ENCODE results near the gene WRNIP1.

Gene WRNIP1

DNA sequence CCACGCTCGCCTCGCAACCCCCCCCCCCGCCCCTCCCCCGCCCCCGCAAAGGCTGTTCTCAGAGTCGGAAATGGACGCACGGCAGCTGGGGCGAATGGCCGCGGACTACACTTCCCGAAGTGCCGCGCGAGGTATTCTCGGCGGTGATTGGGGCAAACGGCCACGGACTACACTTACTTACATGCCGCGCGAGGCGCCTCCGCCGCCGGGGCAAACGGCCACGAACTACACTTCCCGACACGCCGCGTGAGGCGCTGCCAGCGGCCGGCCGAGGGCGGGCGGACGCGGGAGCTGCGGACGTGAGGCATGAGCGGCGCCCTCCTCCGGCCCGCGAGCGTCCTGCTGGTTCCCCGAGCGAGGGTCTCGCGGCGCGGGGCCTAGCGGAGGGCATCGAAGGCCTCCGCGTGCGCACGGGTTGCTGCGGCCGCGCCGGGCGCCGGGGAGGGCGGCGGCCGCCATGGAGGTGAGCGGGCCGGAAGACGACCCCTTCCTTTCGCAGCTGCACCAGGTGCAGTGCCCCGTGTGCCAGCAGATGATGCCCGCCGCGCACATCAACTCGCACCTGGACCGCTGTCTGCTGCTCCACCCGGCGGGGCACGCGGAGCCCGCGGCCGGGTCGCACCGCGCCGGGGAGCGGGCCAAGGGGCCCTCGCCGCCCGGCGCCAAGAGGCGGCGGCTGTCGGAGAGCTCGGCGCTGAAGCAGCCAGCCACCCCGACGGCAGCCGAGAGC lies at the start of gene WRNIP1:
Gene WRNIP1, plus strand, starts transcription at position 228 of the 730 bp plus-strand sequence. Its CDS starts 230 bp downstream, at position 458.
- peak; percentile 96 for DNase-seq

DNA sequence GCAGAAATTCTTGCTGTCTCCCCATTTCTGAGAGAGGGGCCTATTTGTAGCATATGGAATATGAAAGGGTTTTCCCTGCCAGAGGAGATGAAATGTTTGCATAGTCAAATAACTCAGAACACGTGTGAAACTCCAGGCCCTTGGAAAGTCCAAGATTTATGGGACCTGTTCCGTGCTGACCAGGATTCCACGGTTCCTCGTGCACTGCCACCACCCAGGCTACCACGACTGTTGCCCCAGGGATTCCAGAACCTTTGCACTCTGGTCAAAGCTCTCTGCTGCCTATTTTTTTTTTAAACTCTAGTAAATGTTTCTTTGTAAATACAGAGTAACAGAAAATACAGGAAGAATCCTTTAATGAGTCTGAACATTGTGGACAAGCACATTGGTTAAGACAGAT lies 49.5 kb upstream of the WRNIP1 start:
- DNase-seq: no peak

- DNase-seq: no peak
These were observed 48.1 kb upstream of the WRNIP1 start for GRCh38 chr6:2716936-2717700.

DNA sequence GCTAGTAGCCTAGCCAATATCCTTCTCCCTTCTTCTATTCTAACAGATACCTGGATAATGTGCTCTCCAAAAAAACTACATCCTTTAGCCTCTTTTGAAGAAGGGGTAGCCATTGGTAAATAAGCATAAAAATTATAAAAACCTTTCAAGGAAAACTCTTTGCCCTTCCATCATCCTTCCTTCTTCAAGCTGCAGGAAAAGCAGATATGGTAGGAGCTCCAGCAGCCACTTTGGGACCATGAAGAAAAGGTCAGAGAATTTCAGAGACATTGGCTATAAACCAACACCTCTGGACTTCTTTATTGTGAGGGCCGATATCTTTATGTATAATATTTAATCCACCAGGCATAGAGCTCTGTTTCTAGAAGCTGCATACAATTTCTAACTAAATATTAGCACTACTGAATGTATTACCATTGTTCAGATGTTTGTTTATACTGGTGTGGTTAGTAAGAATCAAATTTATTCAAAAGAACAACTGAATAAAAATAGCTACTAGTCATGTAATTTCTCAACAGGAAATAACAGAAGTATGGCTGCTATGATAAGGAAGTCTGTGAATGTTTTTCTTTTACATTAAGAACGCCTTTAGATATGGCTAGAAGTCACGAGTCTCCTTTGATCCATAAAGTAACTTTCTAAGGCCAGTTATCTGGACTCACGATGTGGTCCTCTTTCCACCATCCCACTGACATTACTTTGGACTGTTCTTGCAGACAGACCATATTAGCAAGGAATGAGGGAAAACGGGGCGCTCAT lies 46.7 kb upstream of the WRNIP1 start:
- DNase-seq: no peak

- no peak for DNase-seq
These were observed 46.1 kb upstream of the WRNIP1 start for GRCh38 chr6:2719093-2719455.

GRCh38 chr6:2721219-2721618 lies 44.0 kb upstream of the WRNIP1 start:
- DNase-seq: no peak

GRCh38 chr6:2725364-2725988 lies 39.7 kb upstream of the WRNIP1 start:
- DNase-seq: no peak

GRCh38 chr6:2725999-2726567 lies 39.1 kb upstream of the WRNIP1 start:
- no peak for DNase-seq

DNA sequence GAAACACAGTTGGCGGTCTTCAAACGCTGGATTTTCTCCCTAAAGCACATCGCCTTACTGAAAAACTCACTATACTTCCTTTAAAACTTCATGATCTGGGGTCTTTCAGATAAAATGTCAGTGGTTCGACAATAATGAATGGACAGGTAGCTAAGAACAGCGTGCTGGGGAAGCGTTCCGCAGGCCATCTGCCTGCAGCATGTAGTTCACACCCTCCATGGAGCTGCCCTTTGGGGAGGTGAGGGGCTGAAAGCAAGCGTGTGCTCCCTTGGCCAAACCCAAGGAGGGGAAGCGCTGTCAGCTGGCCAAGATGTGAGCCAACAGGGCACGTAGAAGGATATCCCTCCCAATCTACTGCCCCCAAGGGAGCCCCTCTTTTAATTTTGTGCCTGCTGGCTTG lies 35.3 kb upstream of the WRNIP1 start:
- no peak for DNase-seq

DNA sequence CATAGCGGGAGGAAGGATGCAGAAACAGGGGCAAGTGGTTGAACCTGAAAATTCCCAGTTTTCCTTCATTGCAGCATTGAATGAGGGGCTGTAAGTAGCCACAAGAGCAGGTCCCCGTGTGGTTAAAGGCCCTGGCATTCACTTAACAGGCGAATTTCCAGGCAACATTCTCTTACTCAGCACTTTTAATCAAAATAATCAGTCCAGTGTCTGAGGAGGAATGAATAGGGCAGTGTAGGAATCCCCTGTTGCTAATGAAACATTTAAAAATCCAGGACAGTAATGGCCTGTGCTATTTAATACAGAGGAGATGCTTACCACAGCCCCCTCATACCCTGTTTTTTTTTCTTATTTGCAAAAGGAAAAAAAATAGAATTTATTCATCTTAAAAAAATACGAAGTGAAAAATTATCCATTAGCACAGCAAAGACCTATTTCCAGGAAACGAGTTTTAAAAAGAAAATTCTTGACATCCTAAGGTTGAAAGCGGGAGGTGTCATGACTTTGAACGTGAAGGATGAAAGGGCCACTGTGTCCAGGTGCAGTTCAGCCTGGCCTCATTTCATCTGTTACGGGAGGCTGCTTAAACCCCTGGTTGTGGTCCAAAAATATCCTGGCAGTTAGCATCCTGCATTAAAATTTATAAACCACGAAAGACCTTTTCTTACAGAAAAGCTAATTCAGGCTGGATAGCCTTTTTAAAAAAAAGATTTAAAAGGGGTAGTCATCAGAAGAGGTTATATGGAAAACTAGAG lies 34.7 kb upstream of the WRNIP1 start:
- DNase-seq: no peak

GRCh38 chr6:2731281-2731909 lies 33.8 kb upstream of the WRNIP1 start:
- DNase-seq: no peak

DNA sequence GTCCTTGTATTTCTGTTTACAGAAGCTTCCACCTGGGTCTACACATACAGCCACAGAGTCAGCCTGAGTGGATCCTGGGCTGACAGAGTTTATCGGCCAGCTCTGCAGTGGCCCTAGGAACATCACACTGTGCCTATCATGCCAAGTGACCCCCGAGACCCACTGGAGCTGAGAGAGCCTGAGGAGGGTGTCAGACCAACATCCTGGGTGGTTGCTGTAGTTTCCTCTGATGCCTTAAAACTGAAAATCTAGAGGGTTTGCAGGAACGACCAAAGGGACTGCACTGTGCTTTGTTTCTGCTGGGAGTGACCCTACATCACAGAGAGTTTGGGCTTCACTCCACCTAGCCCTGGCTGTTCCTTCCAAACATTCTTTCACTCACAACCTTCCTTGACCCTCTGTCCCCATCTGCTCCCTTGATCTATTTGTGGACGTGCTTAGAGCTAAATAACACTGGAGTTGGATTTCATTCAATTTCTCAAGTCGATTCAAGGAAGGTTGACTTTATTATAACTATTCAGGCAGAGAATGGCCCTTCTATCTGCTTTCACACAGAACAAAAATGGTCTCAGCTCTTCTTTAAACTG lies 32.6 kb upstream of the WRNIP1 start:
- no peak for DNase-seq

- no peak for DNase-seq
These were observed 31.9 kb upstream of the WRNIP1 start for GRCh38 chr6:2733324-2733723.

- no peak for DNase-seq
These were observed 31.3 kb upstream of the WRNIP1 start for GRCh38 chr6:2733736-2734480.

DNA sequence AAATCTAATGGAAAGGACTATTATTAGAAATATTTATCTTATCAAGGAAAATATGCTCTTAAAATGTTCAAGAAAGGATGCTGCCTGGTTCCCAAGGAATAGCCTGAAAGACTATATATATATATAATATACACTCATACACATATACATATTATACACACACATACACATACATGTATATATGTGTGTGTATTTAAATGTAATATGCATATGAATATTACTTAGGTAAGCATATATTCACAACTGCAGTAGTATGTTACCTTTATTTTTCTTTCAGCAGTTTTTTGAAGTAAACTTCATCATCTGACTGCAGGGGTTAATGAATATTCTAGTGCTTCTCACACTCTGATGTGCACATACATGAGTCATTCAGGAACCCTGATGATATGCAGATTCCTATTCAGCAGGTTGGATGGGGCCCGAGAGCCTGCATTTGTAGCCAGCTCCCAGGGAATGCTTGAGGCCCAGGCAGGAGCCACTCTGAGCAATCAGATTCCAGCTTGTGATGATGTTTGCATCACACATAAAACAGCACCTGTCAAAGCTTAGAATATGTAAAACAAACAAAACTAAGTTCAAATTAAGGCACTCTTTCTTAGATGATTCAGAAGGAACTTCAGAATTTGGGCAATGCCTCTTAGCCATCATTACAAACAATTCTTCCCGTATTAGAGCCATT lies 30.6 kb upstream of the WRNIP1 start:
- no peak for DNase-seq

DNA sequence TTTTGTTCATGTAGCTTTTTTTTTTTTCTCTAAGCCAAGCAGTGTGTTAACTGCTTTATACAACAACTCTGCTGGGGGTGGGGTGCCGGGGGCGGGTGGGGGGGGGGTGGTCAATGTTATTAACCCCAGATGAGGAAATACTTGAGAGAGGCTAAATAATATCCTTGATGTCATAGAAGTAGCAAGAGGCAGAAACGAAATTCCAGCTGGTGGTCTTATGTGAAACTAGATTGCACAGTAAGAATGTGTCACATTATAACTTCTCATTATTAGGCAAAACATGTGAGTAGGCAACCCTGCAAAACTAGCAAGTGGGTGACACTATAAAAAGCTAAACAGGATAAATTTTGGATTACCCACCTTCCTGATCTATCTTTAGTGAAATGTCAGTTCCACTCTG lies 27.3 kb upstream of the WRNIP1 start:
- DNase-seq: no peak

- peak; percentile 62 for DNase-seq
These were observed 26.7 kb upstream of the WRNIP1 start for GRCh38 chr6:2738373-2738979.

DNA sequence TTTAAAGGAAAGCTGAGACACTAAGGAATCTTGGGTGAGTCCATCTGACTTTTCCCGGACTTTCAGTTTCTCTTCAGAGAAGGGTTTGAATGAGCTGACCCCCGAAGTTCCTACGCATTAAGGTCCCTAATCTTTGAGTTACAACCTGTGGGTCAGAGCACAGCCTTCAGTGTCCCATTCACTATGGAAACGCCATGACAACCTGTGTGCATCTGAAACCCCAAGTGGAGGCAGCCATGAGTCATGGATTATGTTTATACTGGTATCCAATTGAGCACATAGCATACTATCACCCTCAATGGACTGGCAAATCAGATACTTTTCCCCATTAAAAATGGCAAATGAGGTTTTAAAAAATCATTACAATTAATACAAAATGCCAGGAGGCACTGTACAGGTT lies 25.9 kb upstream of the WRNIP1 start:
- no peak for DNase-seq

DNA sequence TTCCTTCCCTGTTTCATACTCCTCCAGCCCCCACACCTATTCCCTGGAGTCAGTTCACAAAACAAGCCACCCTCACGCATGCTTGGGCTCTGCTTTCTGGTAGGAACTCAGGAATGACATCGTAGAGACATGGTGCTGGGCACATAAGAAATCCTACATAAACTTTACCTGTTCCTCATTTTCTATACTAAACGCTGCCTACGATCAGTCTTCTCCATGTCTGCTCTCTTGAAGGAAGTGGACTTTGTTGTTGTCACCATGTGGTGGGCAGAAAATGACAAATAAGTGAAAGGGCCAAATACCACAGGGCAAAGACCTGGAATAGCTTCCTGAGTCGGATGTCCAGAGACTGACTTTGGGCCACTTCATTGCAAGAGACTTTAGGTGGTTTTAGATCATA lies 24.6 kb upstream of the WRNIP1 start:
- DNase-seq: no peak

Measured in activated CD8-positive, alpha-beta memory T cell treated with anti-CD3 and anti-CD28 coated beads for 24 hours (primary cell).